IMR-90 (cell line): Measurements from ENCODE around the gene LRRFIP1. TPM values are rescaled to one million over a fixed set of nuclear protein-coding genes. Genes with fewer than 3 reads are reported as not detected.

Source experiments
- ATAC-seq: fragments of 200-7000 bp; cut with Tn5 transposase; 2 replicates; pipeline ENCODE4 v1.9.1; 2020; ENCODE audit warnings: low read depth, mild to moderate bottlenecking, moderate library complexity
- BruUV-seq: library from RNA; stranded (reverse); fragments of 400-500 nt; replicated peaks from 2 replicates; lab custom pipeline; 2021; lab: Mats Ljungman, UMichigan
- CTCF ChIA-PET: fragments of 300-600 bp; formaldehyde crosslinking; extraction: SDS; loops from one replicate; lab custom pipeline; 2021; ENCODE audit warnings: antibody characterized with exemption; lab: Yijun Ruan, JAX
- POLR2A ChIA-PET: fragments of 300-600 bp; sonication (Branson Sonifier 250); formaldehyde crosslinking; loops from one replicate; lab custom pipeline; 2022; ENCODE audit warnings: antibody characterized with exemption; ENCODE audit not compliant: unreplicated experiment; lab: Charles Lee
- DNase-seq: peaks from one replicate; pipeline ENCODE4 v3.0.0; 2013
- H2AFZ ChIP-seq: replicated peaks from 2 replicates; pipeline ENCODE3; 2013; ENCODE audit warnings: low read length, mild to moderate bottlenecking; ENCODE audit not compliant: poor library complexity
- H2AK5ac ChIP-seq: 2 replicates; pipeline ENCODE4 v1.6.1; 2013; ENCODE audit warnings: low read depth, low read length, inconsistent platforms
- H2AK9ac ChIP-seq: replicated peaks from 2 replicates; pipeline ENCODE3; 2013; ENCODE audit warnings: mild to moderate bottlenecking, low read depth, low read length, moderate library complexity; ENCODE audit not compliant: poor library complexity
- H2BK120ac ChIP-seq: 2 replicates; pipeline ENCODE4 v1.6.1; 2013; ENCODE audit warnings: low read depth, low read length, inconsistent platforms
- H2BK15ac ChIP-seq: 3 replicates; pipeline ENCODE4 v1.6.1; 2013; ENCODE audit warnings: low read depth, low read length, inconsistent platforms
- H2BK20ac ChIP-seq: 2 replicates; pipeline ENCODE4 v1.6.1; 2013; ENCODE audit warnings: low read depth, mild to moderate bottlenecking, inconsistent platforms, low read length, moderate library complexity
- H2BK5ac ChIP-seq: 2 replicates; pipeline ENCODE4 v1.6.1; 2013; ENCODE audit warnings: mild to moderate bottlenecking, low read depth, low read length, inconsistent platforms; ENCODE audit not compliant: poor library complexity, severe bottlenecking
- H3K14ac ChIP-seq: replicated peaks from 2 replicates; pipeline ENCODE4 v1.6.1; 2013; ENCODE audit warnings: low read depth, low read length, inconsistent platforms
- H3K18ac ChIP-seq: 2 replicates; pipeline ENCODE4 v1.6.1; 2013; ENCODE audit warnings: low read depth, low read length, control low read depth
- H3K23ac ChIP-seq: 2 replicates; pipeline ENCODE4 v1.6.1; 2013; ENCODE audit warnings: low read depth, low read length, inconsistent platforms
- H3K27ac ChIP-seq: 2 replicates; pipeline ENCODE4 v1.5.1; 2013; ENCODE audit warnings: mild to moderate bottlenecking, control low read depth, low read length; ENCODE audit not compliant: insufficient read depth
- H3K27me3 ChIP-seq: 2 replicates; pipeline ENCODE4 v1.6.1; 2013; ENCODE audit warnings: low read length; ENCODE audit not compliant: control insufficient read depth, insufficient read depth
- H3K36me3 ChIP-seq: 2 replicates; pipeline ENCODE4 v1.6.1; 2013; ENCODE audit warnings: low read length, mixed read lengths; ENCODE audit not compliant: control insufficient read depth, insufficient read depth
- H3K4ac ChIP-seq: 2 replicates; pipeline ENCODE4 v1.6.1; 2013; ENCODE audit warnings: low read depth, low read length, inconsistent platforms
- H3K4me1 ChIP-seq: 2 replicates; pipeline ENCODE4 v1.6.1; 2013; ENCODE audit warnings: low read length, mixed read lengths; ENCODE audit not compliant: control insufficient read depth, insufficient read depth
- H3K4me2 ChIP-seq: 2 replicates; pipeline ENCODE4 v1.6.1; 2013; ENCODE audit warnings: low read depth, mild to moderate bottlenecking, control low read depth, low read length, moderate library complexity
- H3K4me3 ChIP-seq: 2 replicates; pipeline ENCODE4 v1.5.1; 2013; ENCODE audit warnings: low read depth, mild to moderate bottlenecking, control low read depth, low read length, moderate library complexity; ENCODE audit not compliant: insufficient read depth
- H3K56ac ChIP-seq: 2 replicates; pipeline ENCODE4 v1.6.1; 2013; ENCODE audit warnings: low read length, inconsistent platforms; ENCODE audit not compliant: insufficient read depth; ENCODE audit errors: extremely low read depth
- H3K79me1 ChIP-seq, 2 experiments: 2 replicates each; pipeline ENCODE4 v1.6.1; 2013; ENCODE audit warnings: low read length in 2 of 2, inconsistent platforms in 1 of 2, low read depth in 1 of 2
- H3K9ac ChIP-seq: 2 replicates; pipeline ENCODE4 v1.6.1; 2013; ENCODE audit warnings: low read depth, low read length, control low read depth
- H3K9me1 ChIP-seq: 2 replicates; pipeline ENCODE4 v1.6.1; 2013; ENCODE audit warnings: low read length, inconsistent platforms; ENCODE audit not compliant: insufficient read depth
- H3K9me3 ChIP-seq: 2 replicates; pipeline ENCODE4 v1.6.1; 2013; ENCODE audit warnings: low read length; ENCODE audit not compliant: control insufficient read depth, insufficient read depth
- H4K20me1 ChIP-seq: 2 replicates; pipeline ENCODE4 v1.6.1; 2013; ENCODE audit warnings: low read length, inconsistent platforms; ENCODE audit not compliant: insufficient read depth
- H4K5ac ChIP-seq: 2 replicates; pipeline ENCODE4 v1.6.1; 2013; ENCODE audit warnings: mild to moderate bottlenecking, low read depth, low read length, control low read depth
- H4K8ac ChIP-seq, 2 experiments: 2 replicates each; pipeline ENCODE4 v1.6.1; 2013; ENCODE audit warnings: low read depth in 2 of 2, low read length in 2 of 2, control low read depth in 1 of 2, inconsistent platforms in 1 of 2
- H4K91ac ChIP-seq: 2 replicates; pipeline ENCODE4 v1.6.1; 2013; ENCODE audit warnings: low read depth, low read length, inconsistent platforms; ENCODE audit not compliant: insufficient read depth
- BHLHE40 ChIP-seq: fragments of 150-350 bp; IDR thresholded peaks from 2 replicates; pipeline ENCODE4 v1.6.1; 2016; ENCODE audit warnings: mild to moderate bottlenecking, low read depth, low read length
- CEBPB ChIP-seq: IDR thresholded peaks from 2 replicates; pipeline ENCODE4 v1.6.1; 2012; ENCODE audit warnings: low read depth, low read length, improper control_type of control experiment
- CHD1 ChIP-seq: IDR thresholded peaks from 2 replicates; pipeline ENCODE4 v1.6.1; 2012; ENCODE audit warnings: low read depth, low read length, improper control_type of control experiment
- ELK1 ChIP-seq: fragments of 150-350 bp; IDR thresholded peaks from 2 replicates; pipeline ENCODE4 v1.6.1; 2016; ENCODE audit warnings: low read depth, mild to moderate bottlenecking, low read length, moderate library complexity, borderline replicate concordance
- FOS ChIP-seq: fragments of 150-350 bp; IDR thresholded peaks from 2 replicates; pipeline ENCODE4 v1.6.1; 2016; ENCODE audit warnings: low read depth, low read length
- MAFK ChIP-seq: IDR thresholded peaks from 2 replicates; pipeline ENCODE4 v1.6.1; 2012; ENCODE audit warnings: low read depth, low read length, improper control_type of control experiment
- MAZ ChIP-seq: IDR thresholded peaks from 2 replicates; pipeline ENCODE4 v1.6.1; 2012; ENCODE audit warnings: low read depth, mild to moderate bottlenecking, low read length, improper control_type of control experiment, moderate library complexity, borderline replicate concordance
- MXI1 ChIP-seq: IDR thresholded peaks from 2 replicates; pipeline ENCODE4 v1.6.1; 2012; ENCODE audit warnings: low read depth, mild to moderate bottlenecking, low read length, moderate library complexity, borderline replicate concordance
- NFE2L2 ChIP-seq: fragments of 150-350 bp; IDR thresholded peaks from 2 replicates; pipeline ENCODE4 v1.6.1; 2016; ENCODE audit warnings: low read depth, mild to moderate bottlenecking, low read length
- POLR2A ChIP-seq: IDR thresholded peaks from 2 replicates; pipeline ENCODE4 v1.6.1; 2012; ENCODE audit warnings: mild to moderate bottlenecking, low read depth, low read length
- RAD21 ChIP-seq: IDR thresholded peaks from 2 replicates; pipeline ENCODE4 v1.6.1; 2012; ENCODE audit warnings: low read length, improper control_type of control experiment
- RCOR1 ChIP-seq: IDR thresholded peaks from 2 replicates; pipeline ENCODE4 v1.6.1; 2012; ENCODE audit warnings: mild to moderate bottlenecking, low read length, improper control_type of control experiment; ENCODE audit not compliant: insufficient replicate concordance
- RFX5 ChIP-seq: IDR thresholded peaks from 2 replicates; pipeline ENCODE4 v1.8.0; 2012; ENCODE audit warnings: low read depth, mild to moderate bottlenecking, low read length, moderate library complexity
- SMC3 ChIP-seq: fragments of 150-350 bp; IDR thresholded peaks from 2 replicates; pipeline ENCODE4 v1.6.1; 2016; ENCODE audit warnings: low read depth, mild to moderate bottlenecking, antibody characterized with exemption, low read length, moderate library complexity
- WGBS, 2 experiments: methylation state at CpG; one replicate each; pipeline versions ENCODE4 v1.1.5 to v1.1.7; 2013; ENCODE audit warnings: missing lambda C conversion rate in 2 of 2; ENCODE audit not compliant: insufficient read length in 1 of 2; ENCODE audit errors: extremely low coverage in 2 of 2; 5-methylcytosine and 5-hydroxymethylcytosine counted together
- dilution Hi-C: fragments of 300-500 bp; cut with HindIII; formaldehyde crosslinking; loops from one replicate; pipeline ENCODE4 v1.14.3; 2018; ENCODE audit warnings: low sequenced_read_pairs; ENCODE audit not compliant: unreplicated experiment
- in situ Hi-C: fragments of 300-500 bp; cut with MboI; formaldehyde crosslinking; loops from 3 replicates; pipeline ENCODE4 v1.14.3; 2019; ENCODE audit warnings: low sequenced_read_pairs, inconsistent platforms, mixed read lengths
- intact Hi-C: fragments of 100-400 bp; cut with micrococcal nuclease; formaldehyde crosslinking; loops from 2 replicates; pipeline ENCODE4 v1.10.0; 2022
- polyA plus RNA-seq, 3 experiments: library from polyadenylated mRNA; depleted of rRNA; stranded (reverse); fragments of >200 nt; gene quantifications; 2 replicates each; pipeline ENCODE4 v1.2.3, GENCODE V29; 2012; ENCODE audit warnings: low replicate concordance in 1 of 3
- total RNA-seq: library from RNA; depleted of rRNA; stranded (reverse); fragments of >200 nt; gene quantifications from 2 replicates; pipeline ENCODE4 v1.2.3, GENCODE V29; 2012
- TF ChIP-seq, protein P1 (sequence below): fragments of 150-350 bp; IDR thresholded peaks from 2 replicates; pipeline ENCODE4 v1.6.1; 2017; ENCODE audit warnings: mild to moderate bottlenecking, antibody characterized with exemption, low read length, low read depth

The LRRFIP1 gene
- total and polyA plus RNA-seq, 2 of the 4 experiments (the other 2 are of a cell fraction), result 52.2 to 54.4 TPM

- intact Hi-C loops (loop anchor here (1.0 to 10.0 kb wide), 3 partner anchors 115 to 649 kb away; no protein-coding TSS in a partner anchor), in situ Hi-C loops (loop anchor here (5.0 to 25.0 kb wide), 4 partner anchors 71 to 631 kb away; partner anchors contain the start of gene RAB17)
- CTCF ChIA-PET, result interaction anchor here (0.7 to 2.8 kb wide), 2 partner anchors 10 to 162 kb away, joined by 5 to 20 read pairs; no protein-coding TSS in a partner anchor
- TF ChIP-seq RCOR1 (no peak), MXI1 (no peak), NFE2L2 (no peak), CHD1 (no peak), BHLHE40 (0 out of 2 replicates have a peak, but pooled peaks have one; percentile 29), FOS (no peak), ELK1 (no peak), SMC3 (peak; percentile 22; the same call in 1 of the 2 replicates), POLR2A (no peak), CEBPB (0 out of 2 replicates have a peak, but pooled peaks have one; percentile 6), RFX5 (no peak), MAFK (no peak), MAZ (no peak), RAD21 (no peak)
- TF ChIP-seq, protein P1, sequence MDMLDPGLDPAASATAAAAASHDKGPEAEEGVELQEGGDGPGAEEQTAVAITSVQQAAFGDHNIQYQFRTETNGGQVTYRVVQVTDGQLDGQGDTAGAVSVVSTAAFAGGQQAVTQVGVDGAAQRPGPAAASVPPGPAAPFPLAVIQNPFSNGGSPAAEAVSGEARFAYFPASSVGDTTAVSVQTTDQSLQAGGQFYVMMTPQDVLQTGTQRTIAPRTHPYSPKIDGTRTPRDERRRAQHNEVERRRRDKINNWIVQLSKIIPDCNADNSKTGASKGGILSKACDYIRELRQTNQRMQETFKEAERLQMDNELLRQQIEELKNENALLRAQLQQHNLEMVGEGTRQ, result no peak
Observed at GRCh38 chr2:237743561-237744269, 116.3 kb downstream of the LRRFIP1 start.

More at GRCh38 chr2:237743561-237744269, 116.3 kb downstream of the LRRFIP1 start:
- peak overlapping the region in 1 of 2 experiments; percentile 33; a peak in 1 of 4 replicates for H4K8ac ChIP-seq
- no peak overlapping the region for H3K18ac ChIP-seq
- H3K4me1 ChIP-seq, result peaks cover 16% of the 10 kb centered on the region
- POLR2A ChIA-PET, result no interaction called here
- H3K4me2 ChIP-seq, result peak overlapping the region; percentile 19; the same call in 1 of the 2 replicates
- H2BK120ac ChIP-seq, result 0 out of 2 replicates have a peak overlapping the region, but pooled peaks have one; percentile 17
- H2BK20ac ChIP-seq, result no peak overlapping the region; the same call in 1 of the 2 replicates
- no peaks in the 10 kb centered on the region for H3K9me3 ChIP-seq
- no peak overlapping the region for H3K9ac ChIP-seq
- H3K9me1 ChIP-seq, result peaks cover 22% of the 10 kb centered on the region
- no peak overlapping the region for H3K4me3 ChIP-seq
- H3K56ac ChIP-seq, result no peak overlapping the region; the same call in 1 of the 2 replicates
- no TSS peak for BruUV-seq
- H3K79me1 ChIP-seq, result peaks cover 41 to 85% of the 10 kb centered on the region in 2 experiments
- peak overlapping the region; percentile 10; the same call in 1 of the 2 replicates for H3K14ac ChIP-seq
- peak; percentile 63 for DNase-seq
- H3K4ac ChIP-seq, result peak overlapping the region; percentile 55
- no peak overlapping the region for H4K5ac ChIP-seq
- dilution Hi-C loops, result no loop called here
- peaks cover 9% of the 10 kb centered on the region for H3K36me3 ChIP-seq
- ATAC-seq, result peak; percentile 42
- H2BK15ac ChIP-seq, result peak overlapping the region; percentile 16; the same call in 1 of the 3 replicates
- 72% methylated on average over 4 of the region's 12 CpGs; no CpG with 5 or more reads in 1 of the 2 experiments for WGBS, 2 experiments
- no peaks in the 10 kb centered on the region for H3K27me3 ChIP-seq
- H4K20me1 ChIP-seq, result peaks cover 51% of the 10 kb centered on the region
- no peak overlapping the region for H4K91ac ChIP-seq
- no peak overlapping the region for H2AFZ ChIP-seq
- H3K23ac ChIP-seq, result peak overlapping the region; percentile 50
- H2BK5ac ChIP-seq, result peak overlapping the region; percentile 35
- H3K27ac ChIP-seq, result no peak overlapping the region
- peak overlapping the region; percentile 14 for H2AK9ac ChIP-seq
- H2AK5ac ChIP-seq, result peak overlapping the region; percentile 62; the same call in 1 of the 2 replicates
